HG02763 (cell line): ENCODE data around the gene YDJC.
"Not testable (repeated sequence)": the region's sequence is repeated elsewhere in the genome, so short reads cannot be mapped to it uniquely, and the experiment has no call there.

ENCODE experiments used
- ATAC-seq: cut with Tn5 transposase; IDR thresholded peaks from one replicate; pipeline ENCODE4 v1.9.1; 2021; ENCODE audit warnings: mild to moderate bottlenecking, moderate library complexity; ENCODE audit not compliant: unreplicated experiment

The YDJC gene

GRCh38 chr22:21611210-21611977, 18.4 kb downstream of the YDJC start:
- ATAC-seq, result no peak

GRCh38 chr22:21609556-21610157, 20.2 kb downstream of the YDJC start:
- ATAC-seq, result not testable (repeated sequence)

GRCh38 chr22:21606775-21607174, 23.0 kb downstream of the YDJC start:
- ATAC-seq, result no peak

- no peak for ATAC-seq
Measured at GRCh38 chr22:21605887-21606564, 23.8 kb downstream of the YDJC start.

- no peak for ATAC-seq
Measured at GRCh38 chr22:21603973-21604372, 25.8 kb downstream of the YDJC start.

GRCh38 chr22:21602579-21602978, 27.2 kb downstream of the YDJC start:
- no peak for ATAC-seq

GRCh38 chr22:21599053-21599893, 30.5 kb downstream of the YDJC start:
- ATAC-seq, result no peak

GRCh38 chr22:21598302-21598701, 31.5 kb downstream of the YDJC start:
- ATAC-seq, result no peak

GRCh38 chr22:21596356-21597135, 33.3 kb downstream of the YDJC start:
- ATAC-seq, result not testable (repeated sequence)

GRCh38 chr22:21594865-21595452, 34.9 kb downstream of the YDJC start:
- ATAC-seq, result no peak

GRCh38 chr22:21593406-21594232, 36.2 kb downstream of the YDJC start:
- no peak for ATAC-seq

- no peak for ATAC-seq
Measured at GRCh38 chr22:21592422-21592821, 37.4 kb downstream of the YDJC start.

GRCh38 chr22:21591695-21592094, 38.1 kb downstream of the YDJC start:
- ATAC-seq, result no peak

- no peak for ATAC-seq
Measured at GRCh38 chr22:21590809-21591641, 38.8 kb downstream of the YDJC start.

GRCh38 chr22:21589396-21589795, 40.4 kb downstream of the YDJC start:
- no peak for ATAC-seq

GRCh38 chr22:21587803-21588611, 41.8 kb downstream of the YDJC start:
- peak; percentile 85 for ATAC-seq

GRCh38 chr22:21585389-21585788, 44.4 kb downstream of the YDJC start:
- no peak for ATAC-seq
